ENCODE measurements around the gene UTP18. TPM values are rescaled to one million over a fixed set of nuclear protein-coding genes. Genes with fewer than 3 reads are reported as not detected.

The UTP18 gene
- total and polyA plus RNA-seq, 2 donors (not counting 1 experiment from before 2014, with no cell fraction given): 13.2 to 34.2 TPM

GRCh38 chr17:51341457-51341856 is 81.1 kb downstream of the UTP18 start:
- H3K4me1 Mint-ChIP-seq: no peaks in the 10 kb centered on the region
- Histone ChIP-seq H3K36me3 (replicated peaks in 1 of 2; ENCODE audit: control extremely low read depth in 1 of 2, control insufficient read depth in 1 of 2, extremely low read depth in 1 of 2, insufficient read depth in 2 of 2, low read length in 1 of 2) (no peaks in the 10 kb centered on the region), H3K79me2 (ENCODE audit: control insufficient read depth, insufficient read depth, low read length) (no peaks in the 10 kb centered on the region), H3K4me2 (replicated peaks; ENCODE audit: low read depth, low read length, poor library complexity, severe bottlenecking) (no peak overlapping the region), H3K9ac (ENCODE audit: low read length) (no peak overlapping the region), H4K20me1 (ENCODE audit: control insufficient read depth, insufficient read depth, low read length, poor library complexity, severe bottlenecking) (no peaks in the 10 kb centered on the region), H3K4me1 (ENCODE audit: control insufficient read depth in 2 of 2, insufficient read depth in 2 of 2, low read length in 2 of 2) (no peaks in the 10 kb centered on the region), H3K27me3 (replicated peaks in 1 of 4; ENCODE audit: control extremely low read depth in 1 of 4, control insufficient read depth in 3 of 4, insufficient read depth in 4 of 4, low read length in 3 of 4) (no peaks in the 10 kb centered on the region), H3K4me3 (ENCODE audit: control extremely low read depth in 1 of 5, extremely low read depth in 1 of 5, insufficient read depth in 1 of 5, low read depth in 2 of 5, low read length in 4 of 5) (no peak overlapping the region), H3K27ac (ENCODE audit: low read length in 2 of 2) (no peak overlapping the region), H3K9me3 (ENCODE audit: control extremely low read depth in 1 of 3, control insufficient read depth in 2 of 3, insufficient read depth in 1 of 3, low read length in 2 of 3) (no peaks in the 10 kb centered on the region), H2AFZ (ENCODE audit: insufficient read depth, low read depth, low read length, poor library complexity, severe bottlenecking) (no peak overlapping the region)
- WGBS (ENCODE audit: insufficient coverage): no CpG with 5 or more reads among the region's 3 CpGs
- peaks cover 33% of the 10 kb centered on the region for H3K27me3 Mint-ChIP-seq
- no peak overlapping the region for H3K27ac Mint-ChIP-seq
- POLR2A ChIA-PET: no interaction called here
- no peak for TF ChIP-seq EZH2 (IDR thresholded peaks at IDR 0.05; ENCODE audit: borderline replicate concordance, insufficient read depth, low read depth, low read length, poor library complexity, severe bottlenecking)
- TF ChIP-seq CTCF (IDR thresholded peaks at IDR 0.05): no peak
- ATAC-seq (ENCODE audit: low read depth) (no peak), DNase-seq (no peak)
- CTCF ChIA-PET: no interaction called here
- H3K9me3 Mint-ChIP-seq (ENCODE audit: insufficient read depth): no peaks in the 10 kb centered on the region
- intact Hi-C loops (cut with micrococcal nuclease): no loop called here
- no peak overlapping the region for H3K4me3 Mint-ChIP-seq

- Histone ChIP-seq H3K4me2 (replicated peaks; ENCODE audit: low read depth, low read length, poor library complexity, severe bottlenecking) (no peak overlapping the region), H2AFZ (ENCODE audit: insufficient read depth, low read depth, low read length, poor library complexity, severe bottlenecking) (no peak overlapping the region), H3K4me3 (ENCODE audit: control extremely low read depth in 1 of 5, extremely low read depth in 1 of 5, insufficient read depth in 1 of 5, low read depth in 2 of 5, low read length in 4 of 5) (no peak overlapping the region), H4K20me1 (ENCODE audit: control insufficient read depth, insufficient read depth, low read length, poor library complexity, severe bottlenecking) (no peaks in the 10 kb centered on the region), H3K4me1 (ENCODE audit: control insufficient read depth in 2 of 2, insufficient read depth in 2 of 2, low read length in 2 of 2) (no peaks in the 10 kb centered on the region), H3K9ac (ENCODE audit: low read length) (no peak overlapping the region), H3K79me2 (ENCODE audit: control insufficient read depth, insufficient read depth, low read length) (no peaks in the 10 kb centered on the region), H3K9me3 (ENCODE audit: control extremely low read depth in 1 of 3, control insufficient read depth in 2 of 3, insufficient read depth in 1 of 3, low read length in 2 of 3) (no peaks in the 10 kb centered on the region), H3K36me3 (replicated peaks in 1 of 2; ENCODE audit: control extremely low read depth in 1 of 2, control insufficient read depth in 1 of 2, extremely low read depth in 1 of 2, insufficient read depth in 2 of 2, low read length in 1 of 2) (no peaks in the 10 kb centered on the region), H3K27ac (ENCODE audit: low read length in 2 of 2) (no peak overlapping the region), H3K27me3 (replicated peaks in 1 of 4; ENCODE audit: control extremely low read depth in 1 of 4, control insufficient read depth in 3 of 4, insufficient read depth in 4 of 4, low read length in 3 of 4) (no peaks in the 10 kb centered on the region)
- Mint-ChIP-seq H3K4me3 (no peak overlapping the region), H3K27me3 (peaks cover 40% of the 10 kb centered on the region), H3K27ac (no peak overlapping the region), H3K4me1 (no peaks in the 10 kb centered on the region), H3K9me3 (ENCODE audit: insufficient read depth) (no peaks in the 10 kb centered on the region)
- DNase-seq: no peak
- ChIA-PET POLR2A (no interaction called here), CTCF (no interaction called here)
- ATAC-seq (ENCODE audit: low read depth): no peak
- no CpG with 5 or more reads among the region's 2 CpGs for WGBS (ENCODE audit: insufficient coverage)
- intact Hi-C loops (cut with micrococcal nuclease): no loop called here
- TF ChIP-seq CTCF (IDR thresholded peaks at IDR 0.05): no peak
- TF ChIP-seq EZH2 (IDR thresholded peaks at IDR 0.05; ENCODE audit: borderline replicate concordance, insufficient read depth, low read depth, low read length, poor library complexity, severe bottlenecking): no peak
These were observed 81.9 kb downstream of the UTP18 start for GRCh38 chr17:51342257-51342656.
